AML-193 (cell line): ENCODE measurements around the gene KCNN2.

Experiments used
- DNase-seq, 2 experiments: peaks; one replicate each; lab custom pipeline; 2025; lab: John Stamatoyannopoulos, UW

The KCNN2 gene

GRCh38 chr5:114362977-114363761 lies 1.3 kb downstream of the KCNN2 start:
- no peak for DNase-seq

GRCh38 chr5:114363837-114364236 lies 2.0 kb downstream of the KCNN2 start:
- no peak for DNase-seq

GRCh38 chr5:114367029-114367428 lies 5.2 kb downstream of the KCNN2 start:
- no peak for DNase-seq

DNA sequence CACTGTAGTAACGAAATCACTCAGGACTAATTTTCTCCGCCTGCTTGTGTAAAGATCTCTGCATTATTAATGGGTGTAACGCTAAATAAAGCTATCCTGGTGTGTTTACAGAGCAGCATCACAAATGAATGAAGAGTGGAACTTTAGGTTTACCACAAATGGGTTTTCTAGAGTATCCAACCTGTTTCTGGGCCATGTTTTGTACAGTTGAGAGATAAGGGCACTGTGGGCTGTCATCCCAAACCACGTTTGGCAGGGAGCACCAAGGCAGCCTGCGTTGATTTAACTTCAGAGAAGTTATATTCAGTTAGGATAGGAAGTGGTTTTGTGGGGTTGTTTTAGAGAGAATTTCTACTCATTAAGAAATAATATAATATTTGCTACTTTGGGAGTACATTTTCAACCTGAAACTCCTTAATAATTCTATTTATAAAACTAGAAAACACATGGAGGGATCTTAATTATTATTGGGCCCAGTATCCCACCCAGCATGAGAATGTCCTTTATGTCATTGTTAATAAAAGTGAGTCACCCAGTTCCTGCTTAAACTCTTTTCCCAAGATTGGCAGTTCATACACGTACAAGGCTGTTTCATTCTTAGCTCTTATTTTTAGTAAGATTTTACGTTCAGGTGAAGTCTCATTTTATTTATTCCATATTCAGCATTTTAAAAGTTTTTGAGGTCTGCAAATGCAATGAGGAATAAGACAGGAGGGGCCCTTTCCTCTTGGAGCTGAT lies 8.0 kb downstream of the KCNN2 start:
- DNase-seq = no peak

- DNase-seq = no peak
Observed at GRCh38 chr5:114377050-114377844, 15.4 kb downstream of the KCNN2 start.

- no peak for DNase-seq
Observed at GRCh38 chr5:114377946-114378345, 16.1 kb downstream of the KCNN2 start.

DNA sequence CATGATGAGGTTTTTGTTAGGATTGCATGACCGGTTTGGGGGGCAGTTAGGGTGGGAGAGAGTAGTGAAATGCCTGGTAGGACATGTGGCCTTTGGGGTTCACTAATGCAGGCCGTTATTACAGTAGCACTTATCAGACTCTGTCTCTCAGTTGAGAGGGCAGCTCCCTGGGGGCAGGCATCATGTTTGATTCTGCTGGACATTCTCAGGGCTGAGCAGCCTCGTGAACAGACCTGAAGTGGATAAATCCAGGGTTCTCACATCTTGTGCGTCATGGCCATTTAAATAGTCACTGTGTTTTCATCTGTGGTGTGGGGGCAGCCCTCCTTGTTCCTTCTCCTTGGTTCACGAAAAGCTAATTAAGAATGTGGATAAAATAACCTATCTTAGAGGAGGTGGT lies 18.9 kb downstream of the KCNN2 start:
- DNase-seq = no peak

DNA sequence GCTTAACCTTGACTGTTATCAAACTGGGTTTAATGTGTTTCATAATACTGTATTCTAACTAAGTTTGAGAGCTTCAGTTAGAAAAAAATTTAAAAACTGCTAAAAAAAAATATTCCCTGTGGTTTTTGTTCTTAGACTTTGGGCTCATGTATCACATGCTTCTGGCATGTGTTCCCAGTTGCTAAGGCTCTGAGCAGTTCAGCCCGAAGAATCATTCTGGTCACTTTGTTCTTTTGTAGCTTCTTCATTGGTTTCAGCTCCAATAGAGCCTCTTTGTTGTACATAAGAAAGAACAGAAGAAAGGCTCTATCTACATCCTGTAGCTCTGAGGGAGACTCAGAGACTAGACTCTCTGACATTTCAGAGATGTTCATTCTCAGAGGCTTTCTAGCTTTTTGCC lies 25.6 kb downstream of the KCNN2 start:
- no peak for DNase-seq

DNA sequence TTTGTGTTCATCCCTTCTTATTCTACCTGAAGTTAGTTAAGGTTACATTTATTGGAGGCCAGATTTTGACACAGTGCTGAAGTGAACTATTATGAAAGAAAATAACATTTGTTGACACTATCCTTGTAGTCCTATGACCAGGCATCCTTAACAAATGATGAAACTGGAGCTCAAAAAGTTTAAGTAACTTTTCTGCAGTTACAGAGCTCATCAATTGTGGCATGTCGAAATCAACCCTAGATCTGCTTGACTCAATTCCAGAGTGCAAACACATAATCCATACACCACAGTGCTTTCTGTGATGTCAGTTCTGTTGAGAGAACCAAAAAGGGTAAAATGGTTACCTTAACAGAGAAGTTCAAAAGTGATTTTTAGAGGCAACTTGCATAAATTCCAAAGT lies 28.6 kb downstream of the KCNN2 start:
- DNase-seq = peak; percentile 22 to 27

DNA sequence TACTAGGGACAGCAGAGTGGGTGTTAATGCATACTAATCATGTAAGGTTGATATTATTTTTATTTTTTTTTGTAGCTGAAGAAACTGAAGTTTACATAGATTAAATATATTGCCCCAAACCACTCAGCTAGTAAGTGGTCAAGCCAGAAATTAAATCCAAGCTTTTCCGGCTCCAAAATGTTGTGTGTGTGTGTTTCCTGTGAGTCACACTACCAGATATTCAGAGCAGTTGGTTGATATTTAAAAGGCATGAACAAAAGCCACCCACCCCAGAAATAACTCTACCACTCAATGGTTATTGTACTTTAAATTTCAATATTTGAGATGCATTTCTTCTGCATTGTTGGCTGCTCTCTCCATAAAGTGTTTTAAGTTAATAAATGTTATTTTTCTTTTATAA lies 29.5 kb downstream of the KCNN2 start:
- DNase-seq = no peak

DNA sequence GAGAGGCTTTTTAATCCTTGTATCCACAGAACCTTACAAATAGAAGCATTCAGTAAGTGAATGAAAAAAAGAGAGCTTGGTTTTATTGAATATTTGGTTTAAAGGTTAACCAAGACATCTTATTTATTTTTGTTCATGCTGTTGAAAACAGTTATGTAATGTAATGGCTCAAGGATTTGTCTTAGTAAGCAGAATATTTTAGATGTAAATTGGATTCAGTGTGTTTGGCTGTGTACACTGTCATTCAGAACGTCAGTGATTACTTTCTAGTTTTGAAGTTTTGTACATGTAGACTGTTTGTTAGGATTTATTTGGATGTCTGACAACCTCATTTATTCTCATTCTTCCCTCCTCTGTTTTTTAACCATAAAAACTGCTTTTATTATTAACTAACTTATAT lies 31.3 kb downstream of the KCNN2 start:
- no peak for DNase-seq

GRCh38 chr5:114402206-114402605 lies 40.3 kb downstream of the KCNN2 start:
- no peak for DNase-seq

DNA sequence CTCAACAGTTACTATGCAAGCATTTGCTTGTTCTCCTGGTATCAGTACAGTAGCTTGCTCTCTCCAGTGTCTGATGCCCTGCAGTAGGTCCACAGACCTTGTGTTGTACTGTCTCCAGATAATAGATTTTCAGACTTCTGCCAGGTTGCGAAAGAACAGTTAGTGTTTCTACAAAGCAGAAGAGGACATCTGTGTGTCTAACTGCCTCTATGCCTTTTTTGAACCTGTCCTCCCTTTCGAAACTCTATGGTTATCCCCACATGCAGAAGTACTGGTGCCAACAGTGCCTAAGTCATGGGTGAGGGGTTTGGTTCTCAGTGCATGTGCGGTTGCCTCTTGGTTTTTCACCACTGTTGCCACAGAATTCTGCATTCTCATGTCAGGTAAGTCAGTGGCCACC lies 45.9 kb downstream of the KCNN2 start:
- peak; percentile 76 to 89 for DNase-seq

GRCh38 chr5:114408847-114409246 lies 47.0 kb downstream of the KCNN2 start:
- no peak for DNase-seq

DNA sequence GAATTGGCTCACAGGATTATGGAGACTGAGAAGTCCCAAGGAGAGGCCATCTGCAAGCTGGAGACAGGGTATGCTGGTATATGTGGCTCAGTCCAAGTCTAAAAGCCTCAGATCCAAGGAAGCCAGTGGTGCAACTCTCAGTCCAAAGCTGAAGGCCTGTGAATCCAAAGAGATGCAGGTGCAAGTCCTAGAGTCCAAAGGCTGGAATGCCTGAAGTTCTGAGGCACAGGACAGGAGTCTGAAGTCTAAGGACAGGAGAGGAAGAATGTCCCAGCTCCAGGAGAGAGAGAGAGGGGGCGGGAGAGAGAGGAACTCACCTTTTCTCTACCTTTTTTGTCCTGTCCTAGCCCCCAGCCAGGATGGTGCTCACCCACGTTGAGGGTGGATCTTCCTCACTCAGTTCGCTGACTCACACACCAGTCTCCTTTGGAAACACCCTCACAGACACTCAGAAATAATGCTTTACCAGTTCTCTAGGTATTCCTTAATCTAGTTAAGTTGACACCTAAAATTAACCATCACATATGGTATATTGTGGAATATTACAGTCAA lies 49.6 kb downstream of the KCNN2 start:
- no peak for DNase-seq

DNA sequence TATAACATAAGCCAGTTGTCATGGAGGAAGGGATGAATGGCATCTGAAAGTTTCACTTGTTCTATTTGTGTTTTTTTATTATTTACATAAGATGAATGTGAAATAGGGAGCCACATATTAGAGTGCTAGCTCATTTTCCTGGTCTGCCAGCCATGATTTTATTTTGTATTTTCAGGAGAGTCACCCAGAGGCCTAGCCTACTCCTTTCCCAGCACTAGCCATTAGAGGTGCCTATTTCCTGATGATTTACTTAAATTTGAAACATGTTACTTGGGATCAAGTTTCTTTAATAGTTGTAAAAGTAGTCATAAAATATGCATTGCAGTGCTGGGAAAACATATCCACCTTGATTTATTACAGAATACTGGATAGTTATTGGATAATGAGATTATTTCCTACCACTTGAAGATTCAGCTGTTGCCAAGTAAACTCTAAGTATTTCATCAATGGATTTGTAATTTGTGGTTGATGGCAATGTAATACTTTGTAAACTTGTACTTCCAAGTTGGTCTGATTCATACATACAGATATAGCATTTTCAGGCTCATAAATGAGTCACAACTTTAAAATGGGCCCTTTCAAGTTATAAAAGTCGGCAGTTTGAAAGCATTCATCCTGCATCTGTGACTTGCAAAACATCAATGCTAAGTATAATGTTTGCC lies 50.8 kb downstream of the KCNN2 start:
- DNase-seq = peak; percentile 22 to 33

- no peak for DNase-seq
Observed at GRCh38 chr5:114415760-114416159, 53.9 kb downstream of the KCNN2 start.

DNA sequence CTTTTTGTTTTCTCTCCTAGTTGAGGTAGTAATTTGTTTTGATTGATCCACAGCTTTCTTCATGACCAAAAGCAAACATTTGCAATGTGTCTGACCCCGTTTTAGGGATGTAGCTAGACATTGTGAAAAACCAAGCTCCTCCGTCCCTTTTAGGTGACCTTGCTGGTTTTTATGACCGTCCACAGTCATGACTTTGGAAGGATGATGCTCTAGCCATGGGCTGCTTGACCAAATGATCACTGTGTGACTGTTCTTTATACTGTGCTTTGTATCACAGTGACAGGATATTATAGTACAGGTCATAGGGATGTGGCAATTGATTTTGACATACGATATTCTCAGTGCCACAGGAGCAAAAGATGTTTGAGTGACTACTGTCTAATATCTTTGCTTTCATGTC lies 54.4 kb downstream of the KCNN2 start:
- no peak for DNase-seq

DNA sequence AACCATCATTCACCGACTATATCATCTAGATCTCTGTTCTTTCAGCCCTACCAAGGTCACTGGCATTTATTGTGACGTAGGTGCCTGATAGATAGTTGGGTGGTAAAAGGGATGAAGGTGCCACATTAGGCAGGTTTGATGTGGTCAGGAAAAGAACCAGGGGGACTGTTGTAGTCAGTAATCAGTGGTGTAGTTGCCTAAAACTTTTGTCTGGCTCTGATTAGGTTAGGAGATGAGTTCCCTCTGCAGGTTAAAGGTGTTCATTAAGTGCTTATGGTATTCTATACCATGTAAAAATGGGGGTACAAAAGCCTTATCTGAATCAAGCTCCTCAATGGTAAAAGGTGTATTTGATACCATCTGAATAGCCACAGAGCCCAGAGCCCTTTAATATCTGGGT lies 55.6 kb downstream of the KCNN2 start:
- DNase-seq = no peak

DNA sequence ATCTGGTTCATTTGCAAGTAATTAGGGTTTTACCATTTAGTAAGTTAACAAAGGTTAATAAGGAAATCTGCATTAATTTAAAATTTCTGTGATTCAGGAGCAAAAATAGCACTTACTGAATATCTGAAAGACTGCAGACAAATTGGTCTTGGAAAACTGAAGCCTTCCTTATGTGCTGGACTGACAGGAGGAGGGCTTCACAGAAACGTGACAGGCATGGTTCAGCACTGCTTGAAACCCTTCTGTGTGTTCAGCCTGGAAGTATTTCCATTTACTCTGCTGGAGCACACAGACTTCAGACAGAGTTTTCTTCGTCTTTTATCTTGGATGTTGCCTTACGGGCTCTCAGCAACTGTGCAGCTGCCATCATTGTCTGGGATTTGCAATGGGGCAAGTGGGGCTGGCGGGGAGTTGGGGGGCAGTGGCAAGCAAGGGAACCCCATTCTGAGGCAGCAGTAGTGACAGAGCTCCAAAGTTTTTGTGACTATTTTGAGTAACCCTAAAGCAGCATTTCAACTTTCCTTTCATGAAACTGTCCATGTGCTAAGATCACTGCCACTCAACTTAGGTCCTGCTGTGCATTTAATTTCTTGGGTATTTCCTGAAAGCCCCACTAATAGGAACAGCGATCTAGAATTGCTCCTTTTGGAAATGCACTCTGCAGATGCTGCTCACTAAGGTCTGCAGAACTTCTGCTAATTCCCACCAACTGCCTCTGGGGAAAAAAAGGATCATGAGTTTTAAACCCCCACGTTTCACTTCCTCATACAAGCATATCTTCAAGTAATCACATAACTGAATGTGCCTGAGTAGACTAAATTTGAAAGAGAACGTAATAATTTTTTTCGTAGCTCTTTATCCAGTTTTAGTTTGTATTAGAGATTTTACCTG lies 56.6 kb downstream of the KCNN2 start:
- peak; percentile 54 to 71 for DNase-seq

GRCh38 chr5:114419067-114419388 lies 57.2 kb downstream of the KCNN2 start:
- no peak for DNase-seq
